K562 (cell line): ENCODE data around the gene SLCO3A1. TPM values are rescaled to one million over a fixed set of nuclear protein-coding genes. Genes with fewer than 3 reads are reported as not detected.

Experiments used
- ATAC-seq: fragments of 200-7000 bp; cut with Tn5 transposase; 3 replicates; pipeline ENCODE4 v1.9.1; 2020; ENCODE audit warnings: moderate library complexity
- BruUV-seq: library from RNA; stranded (reverse); fragments of 400-500 nt; replicated peaks from 2 replicates; lab custom pipeline; 2021; lab: Mats Ljungman, UMichigan
- CTCF ChIA-PET: fragments of 300-600 bp; formaldehyde crosslinking; extraction: SDS; loops from one replicate; lab custom pipeline; 2021; ENCODE audit warnings: low intra/inter-chr PET ratio; lab: Yijun Ruan, JAX
- POLR2A ChIA-PET: fragments of 300-600, 350-650 bp; sonication (Branson Sonifier 250); formaldehyde crosslinking; extraction: SDS; loops from one replicate; lab custom pipeline; 2021; ENCODE audit warnings: antibody characterized with exemption, inconsistent platforms; lab: Yijun Ruan, JAX
- DNase-seq, 4 experiments: peaks; one replicate each; pipeline versions ENCODE4 v3.0.0 to v3.0.0-alpha.2; 2011 to 2018; ENCODE audit warnings: low spot score in 3 of 4, mixed read lengths in 3 of 4; ENCODE audit errors: extremely low read depth in 1 of 4
- FAIRE-seq: peaks from 2 replicates; lab custom pipeline; 2011; peaks lifted over from hg19 to GRCh38; lab: Jason Lieb, UNC
- H2AFZ ChIP-seq: 2 replicates; pipeline ENCODE4 v1.6.0; 2011; ENCODE audit warnings: low read depth, low read length, control low read depth, inconsistent platforms
- H3K27ac ChIP-seq: fragments of 200-600 bp; 3 replicates; pipeline ENCODE4 v1.8.0; 2011; ENCODE audit warnings: low read depth, mild to moderate bottlenecking, control low read depth, inconsistent platforms, low read length, moderate library complexity, mixed read lengths; ENCODE audit errors: extremely low read depth
- H3K27me3 ChIP-seq, 2 experiments: fragments of 300-600 bp in 1 of 2; 2 replicates in 1 of 2; 3 replicates in 1 of 2; pipeline versions ENCODE4 v1.6.0 to v1.8.0; 2011; ENCODE audit warnings: inconsistent platforms in 2 of 2, low read length in 2 of 2, mild to moderate bottlenecking in 1 of 2, mixed read lengths in 1 of 2, moderate library complexity in 1 of 2; ENCODE audit not compliant: control insufficient read depth in 2 of 2, insufficient read depth in 2 of 2
- H3K36me3 ChIP-seq: fragments of 300-600 bp; 3 replicates; pipeline ENCODE4 v1.8.0; 2011; ENCODE audit warnings: mild to moderate bottlenecking, low read length, inconsistent platforms; ENCODE audit not compliant: control insufficient read depth, insufficient read depth
- H3K4me1 ChIP-seq, 2 experiments: fragments of 200-600 bp in 1 of 2; replicated peaks in 1 of 2; 2 replicates in 1 of 2; 3 replicates in 1 of 2; pipeline versions ENCODE4 v1.5.1 to v1.8.0; 2011; ENCODE audit warnings: inconsistent platforms in 2 of 2, low read length in 2 of 2, mild to moderate bottlenecking in 1 of 2, mixed read lengths in 1 of 2, moderate library complexity in 1 of 2; ENCODE audit not compliant: control insufficient read depth in 2 of 2, insufficient read depth in 2 of 2
- H3K4me2 ChIP-seq: 2 replicates; pipeline ENCODE4 v1.6.1; 2011; ENCODE audit warnings: low read length, control low read depth, inconsistent platforms, mixed read lengths; ENCODE audit not compliant: insufficient read depth
- H3K4me3 ChIP-seq: fragments of 200-600 bp; sonication (generic), shearing (Covaris generic); 2 replicates; pipeline ENCODE4 v1.5.1; 2016; ENCODE audit warnings: control low read depth, inconsistent platforms
- H3K79me2 ChIP-seq: fragments of 200-600 bp; 3 replicates; pipeline ENCODE4 v1.8.0; 2011; ENCODE audit warnings: low read length, inconsistent platforms; ENCODE audit not compliant: control insufficient read depth, insufficient read depth
- H3K9ac ChIP-seq, 2 experiments: 2 replicates each; pipeline versions ENCODE4 v1.6.0 to v1.6.1; 2011; ENCODE audit warnings: low read depth in 2 of 2, low read length in 2 of 2, control low read depth in 1 of 2, inconsistent platforms in 1 of 2, mild to moderate bottlenecking in 1 of 2, mixed read lengths in 1 of 2; ENCODE audit not compliant: insufficient read depth in 1 of 2
- H3K9me1 ChIP-seq: one replicate; pipeline ENCODE4 v1.6.0; 2011; ENCODE audit warnings: inconsistent platforms, mild to moderate bottlenecking, low read length, moderate library complexity; ENCODE audit not compliant: control insufficient read depth, insufficient read depth
- H3K9me3 ChIP-seq: replicated peaks from 2 replicates; pipeline ENCODE4 v1.5.1; 2011; ENCODE audit warnings: low read depth, low read length, inconsistent platforms; ENCODE audit not compliant: control insufficient read depth, insufficient read depth
- H4K20me1 ChIP-seq: replicated peaks from 2 replicates; pipeline ENCODE4 v1.6.1; 2011; ENCODE audit warnings: low read length, inconsistent platforms, mixed read lengths; ENCODE audit not compliant: control insufficient read depth, insufficient read depth
- CHCHD3 ChIP-seq: fragments of 250-450 bp; sonication (Bioruptor Pico); IDR thresholded peaks from 2 replicates; pipeline ENCODE4 v2.1.2; 2022; ENCODE audit warnings: mild to moderate bottlenecking
- E2F3 ChIP-seq: fragments of 250-450 bp; sonication (Bioruptor Pico); IDR thresholded peaks from 2 replicates; pipeline ENCODE4 v1.4.0; 2020; ENCODE audit warnings: mild to moderate bottlenecking
- FOSL1 ChIP-seq: fragments of 200-800 bp; sonication (Bioruptor generic); conservative IDR thresholded peaks from 2 replicates; pipeline ENCODE4 v1.6.1; 2016; ENCODE audit warnings: missing genetic modification characterization, missing compliant biosample characterization
- KAT7 ChIP-seq: sonication (generic); formaldehyde crosslinking; IDR thresholded peaks from 2 replicates; pipeline ENCODE4 v1.8.0; 2022; ENCODE audit warnings: missing genetic modification reagents, mild to moderate bottlenecking, borderline replicate concordance
- MCM3 ChIP-seq: fragments of 450-650 bp; IDR thresholded peaks from 2 replicates; pipeline ENCODE4 v1.6.1; 2016
- NFRKB ChIP-seq: fragments of 450-650 bp; IDR thresholded peaks from 2 replicates; pipeline ENCODE4 v1.6.1; 2016; ENCODE audit warnings: low read depth
- ZFP36 ChIP-seq: fragments of 150-350 bp; IDR thresholded peaks from 2 replicates; pipeline ENCODE4 v1.6.1; 2018; ENCODE audit warnings: low read length, low read depth; ENCODE audit not compliant: partially characterized antibody
- ZNF224 ChIP-seq: sonication (generic); formaldehyde crosslinking; IDR thresholded peaks from 2 replicates; pipeline ENCODE4 v1.8.0; 2022; ENCODE audit warnings: mild to moderate bottlenecking, missing genetic modification reagents
- ZNF699 ChIP-seq: fragments of 250-450 bp; sonication (Bioruptor Pico); IDR thresholded peaks from 2 replicates; pipeline ENCODE4 v1.8.0; 2021; ENCODE audit warnings: mild to moderate bottlenecking, moderate library complexity; ENCODE audit not compliant: insufficient replicate concordance
- WGBS: fragments of 100-300 bp; shearing (Covaris generic); methylation state at CpG from one replicate; pipeline ENCODE4 v1.1.6; 2016; ENCODE audit warnings: low coverage, mixed read lengths; ENCODE audit not compliant: insufficient coverage; ENCODE audit errors: missing lambda C conversion rate; 5-methylcytosine and 5-hydroxymethylcytosine counted together
- in situ Hi-C: fragments of 300-500 bp; cut with MboI; formaldehyde crosslinking; loops from 4 replicates; pipeline ENCODE4 v1.15.0; 2018; ENCODE audit warnings: inconsistent platforms, mixed read lengths
- intact Hi-C: fragments of 100-400 bp; cut with micrococcal nuclease; formaldehyde crosslinking; loops from 2 replicates; pipeline ENCODE4 v1.14.2; 2022
- polyA plus RNA-seq, 8 experiments: library from polyadenylated mRNA; depleted of rRNA in 4 of 8; stranded (reverse) in 5 of 8; unstranded in 3 of 8; fragments of >200 nt; fragmentation: Nextera tagmentation in 2 of 8; fragmentation: Illumina TruSeq in 1 of 8; extraction: Ambion mirVana in 2 of 8; extraction: Trizol in 1 of 8; gene quantifications; 2 replicates each; pipeline versions ENCODE4 v1.2.1 to v1.2.3, GENCODE V29; 2011 to 2014; ENCODE audit warnings: inconsistent platforms in 1 of 8, missing spikeins in 1 of 8
- total RNA-seq, 7 experiments: library from RNA; depleted of rRNA in 6 of 7; stranded (reverse); fragments of >200 nt in 6 of 7; fragmentation: Illumina TruSeq in 2 of 7; extraction: Trizol in 2 of 7; gene quantifications; 2 replicates each; pipeline versions ENCODE4 v1.2.1 to v1.2.3, GENCODE V29; 2011 to 2021; ENCODE audit warnings: low replicate concordance in 1 of 7
- TF ChIP-seq, protein P1 (sequence below): fragments of 250-450 bp; sonication (Bioruptor Pico); IDR thresholded peaks from 2 replicates; pipeline ENCODE4 v1.9.0; 2021; ENCODE audit warnings: mild to moderate bottlenecking, inconsistent platforms
- TF ChIP-seq, protein P2 (sequence below): fragments of 250-450 bp; sonication (Bioruptor Pico); IDR thresholded peaks from 2 replicates; pipeline ENCODE4 v1.5.0; 2021
- TF ChIP-seq, protein P3 (sequence below): fragments of 200-800 bp; sonication (Bioruptor generic); IDR thresholded peaks from 2 replicates; pipeline ENCODE4 v1.6.1; 2016; ENCODE audit warnings: missing genetic modification characterization, missing compliant biosample characterization

The SLCO3A1 gene
- total and polyA plus RNA-seq, 9 of the 15 experiments (the other 6 are each of a cell fraction or from before 2014, with no cell fraction given) = 0.01 to 0.84 (median 0.06) TPM; not detected in 3

DNA sequence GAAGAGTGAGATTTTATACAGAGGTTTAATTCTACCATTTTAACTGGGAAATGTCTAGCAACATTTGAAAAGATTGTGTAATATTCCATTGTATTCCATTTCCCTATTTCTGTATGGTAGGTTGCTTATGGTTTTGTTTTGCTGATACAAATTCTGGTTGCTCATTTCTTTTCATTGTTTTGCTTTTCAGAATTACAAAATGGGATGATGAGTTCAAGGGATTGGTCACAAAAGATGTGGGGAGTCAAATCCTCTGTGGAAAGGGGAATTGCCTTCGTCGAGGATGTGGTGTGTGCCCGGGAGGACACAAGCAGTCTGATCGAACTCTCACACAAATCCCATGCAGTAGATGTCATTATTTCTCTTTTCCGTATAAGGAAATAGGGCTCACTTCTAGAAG is 18.3 kb downstream of the SLCO3A1 start:
- TF ChIP-seq KAT7 (CRISPR knock-in tag) = no peak
- TF ChIP-seq FOSL1 (tag) = no peak
- TF ChIP-seq ZNF699 (CRISPR knock-in tag) = no peak
- no peak for TF ChIP-seq MCM3
- TF ChIP-seq ZNF224 (CRISPR knock-in tag) = no peak
- TF ChIP-seq, protein P1, sequence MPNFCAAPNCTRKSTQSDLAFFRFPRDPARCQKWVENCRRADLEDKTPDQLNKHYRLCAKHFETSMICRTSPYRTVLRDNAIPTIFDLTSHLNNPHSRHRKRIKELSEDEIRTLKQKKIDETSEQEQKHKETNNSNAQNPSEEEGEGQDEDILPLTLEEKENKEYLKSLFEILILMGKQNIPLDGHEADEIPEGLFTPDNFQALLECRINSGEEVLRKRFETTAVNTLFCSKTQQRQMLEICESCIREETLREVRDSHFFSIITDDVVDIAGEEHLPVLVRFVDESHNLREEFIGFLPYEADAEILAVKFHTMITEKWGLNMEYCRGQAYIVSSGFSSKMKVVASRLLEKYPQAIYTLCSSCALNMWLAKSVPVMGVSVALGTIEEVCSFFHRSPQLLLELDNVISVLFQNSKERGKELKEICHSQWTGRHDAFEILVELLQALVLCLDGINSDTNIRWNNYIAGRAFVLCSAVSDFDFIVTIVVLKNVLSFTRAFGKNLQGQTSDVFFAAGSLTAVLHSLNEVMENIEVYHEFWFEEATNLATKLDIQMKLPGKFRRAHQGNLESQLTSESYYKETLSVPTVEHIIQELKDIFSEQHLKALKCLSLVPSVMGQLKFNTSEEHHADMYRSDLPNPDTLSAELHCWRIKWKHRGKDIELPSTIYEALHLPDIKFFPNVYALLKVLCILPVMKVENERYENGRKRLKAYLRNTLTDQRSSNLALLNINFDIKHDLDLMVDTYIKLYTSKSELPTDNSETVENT (CRISPR knock-in tag) = no peak
- TF ChIP-seq ZFP36 = no peak
- no peak for TF ChIP-seq NFRKB
- TF ChIP-seq E2F3 (CRISPR knock-in tag) = no peak
- TF ChIP-seq, protein P2, sequence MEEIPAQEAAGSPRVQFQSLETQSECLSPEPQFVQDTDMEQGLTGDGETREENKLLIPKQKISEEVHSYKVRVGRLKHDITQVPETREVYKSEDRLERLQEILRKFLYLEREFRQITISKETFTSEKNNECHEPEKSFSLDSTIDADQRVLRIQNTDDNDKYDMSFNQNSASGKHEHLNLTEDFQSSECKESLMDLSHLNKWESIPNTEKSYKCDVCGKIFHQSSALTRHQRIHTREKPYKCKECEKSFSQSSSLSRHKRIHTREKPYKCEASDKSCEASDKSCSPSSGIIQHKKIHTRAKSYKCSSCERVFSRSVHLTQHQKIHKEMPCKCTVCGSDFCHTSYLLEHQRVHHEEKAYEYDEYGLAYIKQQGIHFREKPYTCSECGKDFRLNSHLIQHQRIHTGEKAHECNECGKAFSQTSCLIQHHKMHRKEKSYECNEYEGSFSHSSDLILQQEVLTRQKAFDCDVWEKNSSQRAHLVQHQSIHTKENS (CRISPR knock-in tag) = no peak
- TF ChIP-seq, protein P3, sequence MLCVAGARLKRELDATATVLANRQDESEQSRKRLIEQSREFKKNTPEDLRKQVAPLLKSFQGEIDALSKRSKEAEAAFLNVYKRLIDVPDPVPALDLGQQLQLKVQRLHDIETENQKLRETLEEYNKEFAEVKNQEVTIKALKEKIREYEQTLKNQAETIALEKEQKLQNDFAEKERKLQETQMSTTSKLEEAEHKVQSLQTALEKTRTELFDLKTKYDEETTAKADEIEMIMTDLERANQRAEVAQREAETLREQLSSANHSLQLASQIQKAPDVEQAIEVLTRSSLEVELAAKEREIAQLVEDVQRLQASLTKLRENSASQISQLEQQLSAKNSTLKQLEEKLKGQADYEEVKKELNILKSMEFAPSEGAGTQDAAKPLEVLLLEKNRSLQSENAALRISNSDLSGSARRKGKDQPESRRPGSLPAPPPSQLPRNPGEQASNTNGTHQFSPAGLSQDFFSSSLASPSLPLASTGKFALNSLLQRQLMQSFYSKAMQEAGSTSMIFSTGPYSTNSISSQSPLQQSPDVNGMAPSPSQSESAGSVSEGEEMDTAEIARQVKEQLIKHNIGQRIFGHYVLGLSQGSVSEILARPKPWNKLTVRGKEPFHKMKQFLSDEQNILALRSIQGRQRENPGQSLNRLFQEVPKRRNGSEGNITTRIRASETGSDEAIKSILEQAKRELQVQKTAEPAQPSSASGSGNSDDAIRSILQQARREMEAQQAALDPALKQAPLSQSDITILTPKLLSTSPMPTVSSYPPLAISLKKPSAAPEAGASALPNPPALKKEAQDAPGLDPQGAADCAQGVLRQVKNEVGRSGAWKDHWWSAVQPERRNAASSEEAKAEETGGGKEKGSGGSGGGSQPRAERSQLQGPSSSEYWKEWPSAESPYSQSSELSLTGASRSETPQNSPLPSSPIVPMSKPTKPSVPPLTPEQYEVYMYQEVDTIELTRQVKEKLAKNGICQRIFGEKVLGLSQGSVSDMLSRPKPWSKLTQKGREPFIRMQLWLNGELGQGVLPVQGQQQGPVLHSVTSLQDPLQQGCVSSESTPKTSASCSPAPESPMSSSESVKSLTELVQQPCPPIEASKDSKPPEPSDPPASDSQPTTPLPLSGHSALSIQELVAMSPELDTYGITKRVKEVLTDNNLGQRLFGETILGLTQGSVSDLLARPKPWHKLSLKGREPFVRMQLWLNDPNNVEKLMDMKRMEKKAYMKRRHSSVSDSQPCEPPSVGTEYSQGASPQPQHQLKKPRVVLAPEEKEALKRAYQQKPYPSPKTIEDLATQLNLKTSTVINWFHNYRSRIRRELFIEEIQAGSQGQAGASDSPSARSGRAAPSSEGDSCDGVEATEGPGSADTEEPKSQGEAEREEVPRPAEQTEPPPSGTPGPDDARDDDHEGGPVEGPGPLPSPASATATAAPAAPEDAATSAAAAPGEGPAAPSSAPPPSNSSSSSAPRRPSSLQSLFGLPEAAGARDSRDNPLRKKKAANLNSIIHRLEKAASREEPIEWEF = no peak
- TF ChIP-seq CHCHD3 = no peak
- ATAC-seq = no peak
- H3K79me2 ChIP-seq = no peaks in the 10 kb centered on the region
- in situ Hi-C loops = no loop called here
- no peaks in the 10 kb centered on the region for H3K9me1 ChIP-seq
- 0% methylated on average over 5 of the region's 5 CpGs for whole genome bisulfite sequencing
- no peak overlapping the region for H3K4me2 ChIP-seq
- no peaks in the 10 kb centered on the region for H3K4me1 ChIP-seq
- FAIRE-seq = no peak
- ChIA-PET POLR2A (no interaction called here), CTCF (no interaction called here)
- peaks cover 0 to 11% of the 10 kb centered on the region in 2 experiments; a peak in 2 of 5 replicates for H3K27me3 ChIP-seq
- no TSS peak for BruUV-seq
- H3K9ac ChIP-seq = no peak overlapping the region
- H4K20me1 ChIP-seq = no peaks in the 10 kb centered on the region
- no peak for DNase-seq
- intact Hi-C loops = no loop called here
- no peaks in the 10 kb centered on the region for H3K36me3 ChIP-seq
- H3K4me3 ChIP-seq = no peak overlapping the region
- no peaks in the 10 kb centered on the region for H3K9me3 ChIP-seq
- no peak overlapping the region for H2AFZ ChIP-seq
- no peak overlapping the region for H3K27ac ChIP-seq
